ENCODE measurements around the gene DYNLL2.

DNA sequence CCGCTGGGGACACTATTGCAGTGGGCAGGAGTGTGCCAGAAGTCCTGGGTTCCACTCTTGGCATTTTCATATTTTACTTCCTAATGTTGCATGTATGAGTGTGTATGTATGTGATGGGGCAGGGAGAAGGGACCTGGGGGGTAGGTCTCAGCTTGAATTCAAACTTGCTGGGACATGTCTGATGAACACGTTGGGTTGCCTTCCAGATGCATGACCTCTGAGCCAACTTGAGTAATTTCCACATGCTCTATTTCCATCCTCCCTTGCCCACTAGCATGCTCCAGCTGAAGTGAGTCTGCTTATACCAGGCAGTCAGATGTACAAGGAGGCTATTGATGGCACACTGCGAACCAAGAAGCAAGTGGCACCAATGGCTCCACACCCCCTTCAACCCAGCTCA lies 43.2 kb upstream of the DYNLL2 start:
- TF ChIP-seq, protein P1, sequence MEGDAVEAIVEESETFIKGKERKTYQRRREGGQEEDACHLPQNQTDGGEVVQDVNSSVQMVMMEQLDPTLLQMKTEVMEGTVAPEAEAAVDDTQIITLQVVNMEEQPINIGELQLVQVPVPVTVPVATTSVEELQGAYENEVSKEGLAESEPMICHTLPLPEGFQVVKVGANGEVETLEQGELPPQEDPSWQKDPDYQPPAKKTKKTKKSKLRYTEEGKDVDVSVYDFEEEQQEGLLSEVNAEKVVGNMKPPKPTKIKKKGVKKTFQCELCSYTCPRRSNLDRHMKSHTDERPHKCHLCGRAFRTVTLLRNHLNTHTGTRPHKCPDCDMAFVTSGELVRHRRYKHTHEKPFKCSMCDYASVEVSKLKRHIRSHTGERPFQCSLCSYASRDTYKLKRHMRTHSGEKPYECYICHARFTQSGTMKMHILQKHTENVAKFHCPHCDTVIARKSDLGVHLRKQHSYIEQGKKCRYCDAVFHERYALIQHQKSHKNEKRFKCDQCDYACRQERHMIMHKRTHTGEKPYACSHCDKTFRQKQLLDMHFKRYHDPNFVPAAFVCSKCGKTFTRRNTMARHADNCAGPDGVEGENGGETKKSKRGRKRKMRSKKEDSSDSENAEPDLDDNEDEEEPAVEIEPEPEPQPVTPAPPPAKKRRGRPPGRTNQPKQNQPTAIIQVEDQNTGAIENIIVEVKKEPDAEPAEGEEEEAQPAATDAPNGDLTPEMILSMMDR (conservative IDR thresholded peaks at IDR 0.05; ENCODE audit: low read depth, low read length), result no peak
- no peak for TF ChIP-seq EZH2 (IDR thresholded peaks at IDR 0.05; ENCODE audit: borderline replicate concordance, low read depth, low read length, poor library complexity, severe bottlenecking)
